Measurements from ENCODE around the gene SUCLA2. TPM values are rescaled to one million over a fixed set of nuclear protein-coding genes. Genes with fewer than 3 reads are reported as not detected.

Gene SUCLA2
- total RNA-seq, 2 donors from 2014 or later = 78.8 to 79.0 TPM

- Histone ChIP-seq H3K4me1 (ENCODE audit: control insufficient read depth, insufficient read depth, low read length) (no peaks in the 10 kb centered on the region), H3K27ac (ENCODE audit: low read depth, low read length) (no peak overlapping the region), H3K9ac (ENCODE audit: extremely low read depth, low read length, poor library complexity, severe bottlenecking) (no peak overlapping the region), H3K4me3 (ENCODE audit: low read length) (no peak overlapping the region), H3K36me3 (ENCODE audit: control insufficient read depth, insufficient read depth, low read length) (peaks cover 96% of the 10 kb centered on the region), H3K9me3 (ENCODE audit: control insufficient read depth, low read length) (peaks cover 73% of the 10 kb centered on the region), H3K27me3 (ENCODE audit: control insufficient read depth, insufficient read depth, low read length, poor library complexity, severe bottlenecking) (no peaks in the 10 kb centered on the region)
- 100% methylated on average over 1 to 3 of the region's 3 CpGs for WGBS, 2 experiments (ENCODE audit: insufficient coverage in 1 of 2, insufficient read length in 1 of 2)
- Mint-ChIP-seq H3K27ac (no peak overlapping the region), H3K9me3 (peaks cover 63% of the 10 kb centered on the region), H3K4me3 (no peak overlapping the region), H3K4me1 (no peaks in the 10 kb centered on the region), H3K36me3 (ENCODE audit: low read depth) (peaks cover 92% of the 10 kb centered on the region), H3K27me3 (ENCODE audit: insufficient read depth) (no peaks in the 10 kb centered on the region)
- no peak for DNase-seq
- peak; percentile 48 for TF ChIP-seq CTCF (conservative IDR thresholded peaks at IDR 0.05)
Observed at GRCh38 chr13:47964863-47965262, 36.2 kb downstream of the SUCLA2 start.

- Histone ChIP-seq H3K27me3 (ENCODE audit: control insufficient read depth, insufficient read depth, low read length, poor library complexity, severe bottlenecking) (no peaks in the 10 kb centered on the region), H3K9ac (ENCODE audit: extremely low read depth, low read length, poor library complexity, severe bottlenecking) (no peak overlapping the region), H3K9me3 (ENCODE audit: control insufficient read depth, low read length) (peaks cover 91% of the 10 kb centered on the region), H3K27ac (ENCODE audit: low read depth, low read length) (no peak overlapping the region), H3K4me1 (ENCODE audit: control insufficient read depth, insufficient read depth, low read length) (no peaks in the 10 kb centered on the region), H3K36me3 (ENCODE audit: control insufficient read depth, insufficient read depth, low read length) (peaks cover 96% of the 10 kb centered on the region), H3K4me3 (ENCODE audit: low read length) (peak overlapping the region; percentile 21)
- Mint-ChIP-seq H3K36me3 (ENCODE audit: low read depth) (peaks cover 93% of the 10 kb centered on the region), H3K4me3 (no peak overlapping the region), H3K27ac (no peak overlapping the region), H3K4me1 (no peaks in the 10 kb centered on the region), H3K27me3 (ENCODE audit: insufficient read depth) (no peaks in the 10 kb centered on the region), H3K9me3 (peaks cover 85% of the 10 kb centered on the region)
- DNase-seq = no peak
- no peak for TF ChIP-seq CTCF (conservative IDR thresholded peaks at IDR 0.05)
- 100% methylated on average over 1 of the region's 1 CpG for WGBS, 2 experiments (ENCODE audit: insufficient coverage in 1 of 2, insufficient read length in 1 of 2)
Observed at GRCh38 chr13:47962237-47962636, 38.8 kb downstream of the SUCLA2 start.

GRCh38 chr13:47959468-47960247 lies 41.4 kb downstream of the SUCLA2 start:
- 82 to 100% methylated on average over 2 to 4 of the region's 4 CpGs for WGBS, 2 experiments (ENCODE audit: insufficient coverage in 1 of 2, insufficient read length in 1 of 2)
- Histone ChIP-seq H3K4me3 (ENCODE audit: low read length) (peak overlapping the region; percentile 57), H3K9ac (ENCODE audit: extremely low read depth, low read length, poor library complexity, severe bottlenecking) (no peak overlapping the region), H3K36me3 (ENCODE audit: control insufficient read depth, insufficient read depth, low read length) (peaks cover 97% of the 10 kb centered on the region), H3K4me1 (ENCODE audit: control insufficient read depth, insufficient read depth, low read length) (no peaks in the 10 kb centered on the region), H3K9me3 (ENCODE audit: control insufficient read depth, low read length) (peaks cover 100% of the 10 kb centered on the region), H3K27me3 (ENCODE audit: control insufficient read depth, insufficient read depth, low read length, poor library complexity, severe bottlenecking) (no peaks in the 10 kb centered on the region), H3K27ac (ENCODE audit: low read depth, low read length) (no peak overlapping the region)
- H3K9me3 Mint-ChIP-seq = peaks cover 95% of the 10 kb centered on the region
- TF ChIP-seq CTCF (conservative IDR thresholded peaks at IDR 0.05) = no peak
- no peaks in the 10 kb centered on the region for H3K27me3 Mint-ChIP-seq (ENCODE audit: insufficient read depth)
- H3K27ac Mint-ChIP-seq = no peak overlapping the region
- no peaks in the 10 kb centered on the region for H3K4me1 Mint-ChIP-seq
- DNase-seq = no peak
- H3K4me3 Mint-ChIP-seq = no peak overlapping the region
- H3K36me3 Mint-ChIP-seq (ENCODE audit: low read depth) = peaks cover 98% of the 10 kb centered on the region

Data from endodermal cell (in vitro differentiated cells).